GM12878 (cell line): Measurements from ENCODE around the gene COG4. TPM values are rescaled to one million over a fixed set of nuclear protein-coding genes. Genes with fewer than 3 reads are reported as not detected.

Experiments
- ATAC-seq: fragments of 200-7000 bp; cut with Tn5 transposase; 3 replicates; pipeline ENCODE4 v1.9.1; 2020; ENCODE audit warnings: mild to moderate bottlenecking, moderate library complexity
- BruUV-seq: library from RNA; stranded (reverse); fragments of 400-500 nt; replicated peaks from 2 replicates; lab custom pipeline; 2021; lab: Mats Ljungman, UMichigan
- CTCF ChIA-PET: fragments of 300-600 bp; sonication (Branson Sonifier 250); formaldehyde crosslinking; extraction: SDS; loops from one replicate; lab custom pipeline; 2021; ENCODE audit warnings: inconsistent platforms; lab: Yijun Ruan, JAX
- POLR2A ChIA-PET: fragments of 350-600 bp; formaldehyde crosslinking; extraction: SDS; loops from one replicate; lab custom pipeline; 2021; ENCODE audit warnings: inconsistent platforms; lab: Charles Lee
- RAD21 ChIA-PET: fragments of 300-600 bp; sonication (Branson Sonifier 250); formaldehyde crosslinking; loops from one replicate; lab custom pipeline; 2023; ENCODE audit warnings: antibody characterized with exemption; ENCODE audit not compliant: unreplicated experiment; lab: Charles Lee
- SMC1A ChIA-PET: fragments of 300-600 bp; sonication (Branson Sonifier 250); formaldehyde crosslinking; loops from one replicate; lab custom pipeline; 2023; ENCODE audit not compliant: unreplicated experiment, uncharacterized antibody; lab: Charles Lee
- DNase-seq: peaks from one replicate; pipeline ENCODE4 v3.0.0-alpha.2; 2011; ENCODE audit warnings: low read depth, low spot score
- FAIRE-seq: peaks from 3 replicates; lab custom pipeline; 2011; peaks lifted over from hg19 to GRCh38; lab: Jason Lieb, UNC
- H2AFZ ChIP-seq: 2 replicates; pipeline ENCODE4 v1.6.0; 2011; ENCODE audit warnings: low read depth, low read length, control low read depth; ENCODE audit not compliant: control insufficient read depth
- H3K27ac ChIP-seq: 2 replicates; pipeline ENCODE4 v1.5.1; 2011; ENCODE audit warnings: control low read depth; ENCODE audit not compliant: control insufficient read depth, insufficient read depth
- H3K27me3 ChIP-seq, 2 experiments: replicated peaks in 1 of 2; 2 replicates each; pipeline versions ENCODE4 v1.6.0 to v1.6.1; 2011; ENCODE audit warnings: low read length in 1 of 2; ENCODE audit not compliant: control insufficient read depth in 2 of 2, insufficient read depth in 2 of 2
- H3K36me3 ChIP-seq, 2 experiments: 2 replicates each; pipeline ENCODE4 v1.5.1; 2011; ENCODE audit warnings: low read length in 1 of 2; ENCODE audit not compliant: control insufficient read depth in 2 of 2, insufficient read depth in 2 of 2
- H3K4me1 ChIP-seq: 2 replicates; pipeline ENCODE4 v1.6.1; 2011; ENCODE audit warnings: mild to moderate bottlenecking, low read length, moderate library complexity, mixed read lengths; ENCODE audit not compliant: control insufficient read depth, insufficient read depth
- H3K4me2 ChIP-seq: 2 replicates; pipeline ENCODE4 v1.6.0; 2011; ENCODE audit warnings: control low read depth; ENCODE audit not compliant: control insufficient read depth, insufficient read depth
- H3K4me3 ChIP-seq: fragments of 200-600 bp; sonication (generic); 2 replicates; pipeline ENCODE4 v1.5.1; 2016
- H3K79me2 ChIP-seq: 2 replicates; pipeline ENCODE4 v1.6.0; 2011; ENCODE audit warnings: low read length; ENCODE audit not compliant: control insufficient read depth, insufficient read depth
- H3K9ac ChIP-seq: 2 replicates; pipeline ENCODE4 v1.8.0; 2011; ENCODE audit warnings: low read length, control low read depth, mixed read lengths; ENCODE audit not compliant: control insufficient read depth, insufficient read depth
- H3K9me3 ChIP-seq: replicated peaks from 3 replicates; pipeline ENCODE4 v1.5.1; 2011; ENCODE audit warnings: mild to moderate bottlenecking, low read length; ENCODE audit not compliant: control insufficient read depth, insufficient read depth
- H4K20me1 ChIP-seq: 2 replicates; pipeline ENCODE4 v1.6.0; 2011; ENCODE audit not compliant: control insufficient read depth, insufficient read depth
- GATAD2B ChIP-seq: fragments of 450-650 bp; conservative IDR thresholded peaks from 2 replicates; pipeline ENCODE4 v1.6.1; 2017; ENCODE audit warnings: low read depth, mild to moderate bottlenecking, moderate library complexity
- HDAC6 ChIP-seq: fragments of 200-600 bp; sonication (generic); IDR thresholded peaks from one replicate; pipeline ENCODE4 v1.8.0; 2017; ENCODE audit warnings: antibody characterized with exemption; ENCODE audit not compliant: unreplicated experiment
- NFYB ChIP-seq: IDR thresholded peaks from 2 replicates; pipeline ENCODE4 v1.6.1; 2011; ENCODE audit warnings: low read depth, mild to moderate bottlenecking, low read length, improper control_type of control experiment, moderate library complexity; ENCODE audit not compliant: insufficient read depth
- SIN3A ChIP-seq: IDR thresholded peaks from 2 replicates; pipeline ENCODE4 v1.6.1; 2012; ENCODE audit warnings: low read depth, low read length, improper control_type of control experiment
- SMAD5 ChIP-seq: IDR thresholded peaks from 2 replicates; pipeline ENCODE4 v1.6.1; 2016; ENCODE audit warnings: antibody characterized with exemption, low read depth
- TARDBP ChIP-seq: IDR thresholded peaks from 2 replicates; pipeline ENCODE4 v1.6.1; 2016; ENCODE audit warnings: borderline replicate concordance
- WGBS: methylation state at CpG from one replicate; pipeline ENCODE4 v1.1.6; 2016; ENCODE audit warnings: low lambda C conversion rate; ENCODE audit not compliant: insufficient replicate concordance, insufficient coverage; ENCODE audit errors: missing lambda C conversion rate; 5-methylcytosine and 5-hydroxymethylcytosine counted together
- in situ Hi-C: fragments of 300-500 bp; cut with MboI; formaldehyde crosslinking; loops from 9 replicates; pipeline ENCODE4 v1.14.3; 2018; ENCODE audit warnings: mixed read lengths
- intact Hi-C: fragments of 100-400 bp; cut with micrococcal nuclease; formaldehyde crosslinking; loops from one replicate; pipeline ENCODE4 v1.14.2; 2022; ENCODE audit not compliant: unreplicated experiment
- polyA plus RNA-seq, 11 experiments: library from polyadenylated mRNA; depleted of rRNA in 4 of 11; unstranded in 6 of 11; stranded (reverse) in 5 of 11; fragments of >200 nt; fragmentation: Nextera tagmentation in 4 of 11; fragmentation: Illumina TruSeq in 1 of 11; extraction: Ambion mirVana in 4 of 11; extraction: Trizol in 1 of 11; gene quantifications; 1 replicate in 1 of 11; 2 replicates in 10 of 11; pipeline versions ENCODE4 v1.2.1 to v1.2.3, GENCODE V29; 2011 to 2016; ENCODE audit warnings: inconsistent platforms in 2 of 11, missing spikeins in 2 of 11, low read depth in 1 of 11
- total RNA-seq, 4 experiments: library from RNA; depleted of rRNA in 3 of 4; stranded (reverse); fragments of >200 nt in 3 of 4; fragmentation: Illumina TruSeq in 1 of 4; extraction: Trizol in 1 of 4; gene quantifications; 2 replicates each; pipeline versions ENCODE4 v1.2.1 to v1.2.3, GENCODE V29; 2013 to 2021
- TF ChIP-seq, protein P1 (sequence below): fragments of 450-650 bp; IDR thresholded peaks from 2 replicates; pipeline ENCODE4 v1.6.1; 2016; ENCODE audit warnings: mild to moderate bottlenecking
- TF ChIP-seq, protein P2 (sequence below): fragments of 450-650 bp; IDR thresholded peaks from 2 replicates; pipeline ENCODE4 v1.6.1; 2017; ENCODE audit warnings: mild to moderate bottlenecking, low read depth, inconsistent platforms; ENCODE audit not compliant: poor library complexity, severe bottlenecking

Gene COG4
- total and polyA plus RNA-seq, 10 of the 15 experiments (the other 5 are each of a cell fraction or from before 2014, with no cell fraction given) = 7.0 to 57.7 (median 33.0) TPM

DNA sequence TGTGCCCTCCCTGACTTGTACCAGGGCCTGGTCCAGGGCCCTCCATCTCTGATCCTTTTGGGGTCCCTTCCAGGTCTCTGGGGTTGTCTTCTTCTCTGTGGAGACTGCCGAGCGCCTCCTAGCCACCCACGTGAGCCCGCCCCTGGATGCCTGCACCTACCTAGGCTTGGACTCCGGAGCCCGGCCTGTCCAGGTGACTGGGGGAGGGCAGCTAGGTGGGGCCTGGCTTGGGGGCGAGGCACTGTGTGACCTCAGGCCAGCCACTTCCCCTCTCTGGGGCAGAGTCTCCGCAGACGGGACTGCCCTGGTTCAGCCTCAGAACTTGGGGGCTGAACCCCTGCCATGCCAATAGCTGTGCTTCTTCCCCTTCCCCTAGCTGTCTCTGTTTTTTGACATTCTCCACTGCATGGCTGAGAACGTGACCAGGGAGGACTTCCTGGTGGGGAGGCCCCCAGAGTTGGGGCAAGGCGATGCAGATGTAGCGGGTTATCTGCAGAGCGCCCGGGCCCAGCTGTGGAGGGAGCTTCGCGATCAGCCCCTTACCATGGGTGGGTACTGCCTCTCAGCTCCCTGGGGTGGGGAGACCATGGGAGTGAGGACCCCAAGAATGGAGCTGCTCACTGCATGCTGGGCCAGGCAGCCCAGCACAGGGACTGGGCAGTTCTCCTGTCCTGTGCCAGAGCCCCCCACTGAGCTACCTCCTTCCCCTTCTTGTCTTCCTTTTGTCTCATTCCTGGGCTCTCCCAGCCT is 54.4 kb downstream of the COG4 start:
- no peak for FAIRE-seq
- ATAC-seq = no peak
- Histone ChIP-seq H2AFZ (no peak overlapping the region), H3K27me3 (no peaks in the 10 kb centered on the region), H3K36me3 (no peaks in the 10 kb centered on the region; a peak in 1 of 4 replicates), H3K79me2 (no peaks in the 10 kb centered on the region), H3K9ac (no peak overlapping the region), H3K9me3 (no peaks in the 10 kb centered on the region), H3K4me2 (no peak overlapping the region), H3K27ac (no peak overlapping the region), H3K4me3 (no peak overlapping the region), H3K4me1 (no peaks in the 10 kb centered on the region), H4K20me1 (no peaks in the 10 kb centered on the region)
- no TSS peak for BruUV-seq
- in situ Hi-C loops (loop anchor here (5.0 kb wide), 1 partner anchor 82 kb away; no protein-coding TSS in a partner anchor), intact Hi-C loops (no loop called here)
- CTCF ChIA-PET = interaction anchor here (1.0 kb wide), 1 partner anchor 14 kb away, joined by 3 read pairs; no protein-coding TSS in a partner anchor
- TF ChIP-seq GATAD2B (no peak), HDAC6 (no peak), NFYB (no peak), SMAD5 (no peak), TARDBP (no peak), SIN3A (no peak)
- TF ChIP-seq, protein P1, sequence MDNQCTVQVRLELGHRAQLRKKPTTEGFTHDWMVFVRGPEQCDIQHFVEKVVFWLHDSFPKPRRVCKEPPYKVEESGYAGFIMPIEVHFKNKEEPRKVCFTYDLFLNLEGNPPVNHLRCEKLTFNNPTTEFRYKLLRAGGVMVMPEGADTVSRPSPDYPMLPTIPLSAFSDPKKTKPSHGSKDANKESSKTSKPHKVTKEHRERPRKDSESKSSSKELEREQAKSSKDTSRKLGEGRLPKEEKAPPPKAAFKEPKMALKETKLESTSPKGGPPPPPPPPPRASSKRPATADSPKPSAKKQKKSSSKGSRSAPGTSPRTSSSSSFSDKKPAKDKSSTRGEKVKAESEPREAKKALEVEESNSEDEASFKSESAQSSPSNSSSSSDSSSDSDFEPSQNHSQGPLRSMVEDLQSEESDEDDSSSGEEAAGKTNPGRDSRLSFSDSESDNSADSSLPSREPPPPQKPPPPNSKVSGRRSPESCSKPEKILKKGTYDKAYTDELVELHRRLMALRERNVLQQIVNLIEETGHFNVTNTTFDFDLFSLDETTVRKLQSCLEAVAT = no peak
- TF ChIP-seq, protein P2, sequence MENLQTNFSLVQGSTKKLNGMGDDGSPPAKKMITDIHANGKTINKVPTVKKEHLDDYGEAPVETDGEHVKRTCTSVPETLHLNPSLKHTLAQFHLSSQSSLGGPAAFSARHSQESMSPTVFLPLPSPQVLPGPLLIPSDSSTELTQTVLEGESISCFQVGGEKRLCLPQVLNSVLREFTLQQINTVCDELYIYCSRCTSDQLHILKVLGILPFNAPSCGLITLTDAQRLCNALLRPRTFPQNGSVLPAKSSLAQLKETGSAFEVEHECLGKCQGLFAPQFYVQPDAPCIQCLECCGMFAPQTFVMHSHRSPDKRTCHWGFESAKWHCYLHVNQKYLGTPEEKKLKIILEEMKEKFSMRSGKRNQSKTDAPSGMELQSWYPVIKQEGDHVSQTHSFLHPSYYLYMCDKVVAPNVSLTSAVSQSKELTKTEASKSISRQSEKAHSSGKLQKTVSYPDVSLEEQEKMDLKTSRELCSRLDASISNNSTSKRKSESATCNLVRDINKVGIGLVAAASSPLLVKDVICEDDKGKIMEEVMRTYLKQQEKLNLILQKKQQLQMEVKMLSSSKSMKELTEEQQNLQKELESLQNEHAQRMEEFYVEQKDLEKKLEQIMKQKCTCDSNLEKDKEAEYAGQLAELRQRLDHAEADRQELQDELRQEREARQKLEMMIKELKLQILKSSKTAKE = no peak
- POLR2A ChIA-PET = interaction anchor here (1.8 kb wide), 1 partner anchor 88 kb away, joined by 5 read pairs; no protein-coding TSS in a partner anchor
- WGBS = 86% methylated on average over 16 of the region's 16 CpGs
- SMC1A ChIA-PET = interaction anchor here (0.9 kb wide), 2 partner anchors 14 to 61 kb away, joined by 3 read pairs; no protein-coding TSS in a partner anchor
- RAD21 ChIA-PET = no interaction called here
- no peak for DNase-seq
